HG02798 (cell line): Measurements from ENCODE around the gene LST1.
"Not testable (repeated sequence)": the region's sequence is repeated elsewhere in the genome, so short reads cannot be mapped to it uniquely, and the experiment has no call there.

Experiments used
- ATAC-seq: cut with Tn5 transposase; IDR thresholded peaks from one replicate; pipeline ENCODE4 v1.9.1; 2021; ENCODE audit warnings: mild to moderate bottlenecking; ENCODE audit not compliant: unreplicated experiment, poor library complexity

Gene LST1

GRCh38 chr6:31586008-31586407 lies at the start of gene LST1:
LST1 (plus strand) TSS chr6:31586277; CDS start chr6:31587300, 1,023 bp downstream.
- no peak for ATAC-seq

GRCh38 chr6:31538805-31539400 lies 47.2 kb upstream of the LST1 start:
- no peak for ATAC-seq

GRCh38 chr6:31540640-31541039 lies 45.4 kb upstream of the LST1 start:
- ATAC-seq: no peak

GRCh38 chr6:31541059-31541657 lies 44.9 kb upstream of the LST1 start:
- no peak for ATAC-seq

DNA sequence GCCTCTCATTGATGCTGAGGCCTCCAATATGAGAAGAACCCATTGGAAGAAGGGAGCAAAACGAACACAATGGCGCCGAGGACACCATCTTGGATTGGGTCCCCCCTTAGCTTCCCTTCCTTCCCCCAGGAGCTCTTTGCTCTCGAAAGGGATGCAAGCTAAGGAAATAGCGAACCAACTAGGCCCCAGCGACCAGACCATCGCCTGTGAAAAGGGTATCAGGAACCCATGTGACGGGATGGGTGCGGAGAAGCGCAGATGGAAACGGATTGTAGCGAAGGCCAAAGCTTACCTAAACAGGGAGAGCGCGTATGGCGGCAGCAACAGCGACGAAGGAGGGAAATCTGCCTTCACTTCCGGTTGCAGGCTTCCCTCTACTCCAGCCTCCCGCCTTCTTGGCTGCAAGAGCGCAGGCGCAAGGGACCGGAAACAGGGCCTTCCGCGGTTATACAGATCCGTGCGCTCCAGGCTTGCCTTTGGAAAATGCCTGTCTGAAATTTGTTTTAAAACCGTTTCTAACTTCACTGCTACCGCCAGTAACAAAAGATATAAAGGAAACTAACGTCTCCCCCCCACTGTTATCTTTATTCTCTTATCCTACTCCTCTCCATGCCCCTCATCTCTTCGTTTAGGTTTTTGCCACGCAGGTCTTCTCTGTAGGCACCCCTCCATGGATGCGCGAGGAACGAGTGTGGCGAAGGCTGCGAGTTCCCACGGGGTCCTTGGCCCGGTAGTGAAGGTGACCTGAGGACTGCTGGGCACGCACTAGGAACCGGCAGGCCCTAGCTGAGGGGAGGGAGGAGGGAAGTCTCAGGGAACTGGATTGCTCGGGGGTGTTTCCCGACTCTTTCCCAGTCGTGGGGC lies 44.2 kb upstream of the LST1 start, which contains the start of gene DDX39B:
Gene DDX39B, minus strand, starts transcription at position 346 of the 864 bp plus-strand sequence. CDS start 1,471 bp downstream, outside the sequence.
- peak; percentile 75 for ATAC-seq

DNA sequence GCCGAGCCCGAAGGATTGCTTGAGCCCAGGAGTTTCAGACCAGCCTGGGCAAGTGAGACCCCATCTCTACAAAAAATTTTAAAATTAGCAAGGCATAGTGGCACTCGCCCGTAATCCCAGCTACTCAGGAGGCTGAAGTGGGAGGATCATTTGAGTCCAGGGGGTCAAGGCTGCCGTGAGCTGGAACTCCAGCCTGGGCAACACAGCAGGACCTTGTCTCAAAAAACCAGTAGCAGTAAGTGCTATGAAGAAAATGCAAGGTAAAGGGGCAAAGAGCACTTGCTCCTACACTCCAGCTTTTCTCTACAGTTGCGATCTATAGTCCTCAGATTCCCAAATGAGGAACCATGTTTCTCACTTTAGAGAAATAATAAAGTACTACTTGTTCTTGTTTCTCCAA lies 42.4 kb upstream of the LST1 start:
- ATAC-seq: no peak

DNA sequence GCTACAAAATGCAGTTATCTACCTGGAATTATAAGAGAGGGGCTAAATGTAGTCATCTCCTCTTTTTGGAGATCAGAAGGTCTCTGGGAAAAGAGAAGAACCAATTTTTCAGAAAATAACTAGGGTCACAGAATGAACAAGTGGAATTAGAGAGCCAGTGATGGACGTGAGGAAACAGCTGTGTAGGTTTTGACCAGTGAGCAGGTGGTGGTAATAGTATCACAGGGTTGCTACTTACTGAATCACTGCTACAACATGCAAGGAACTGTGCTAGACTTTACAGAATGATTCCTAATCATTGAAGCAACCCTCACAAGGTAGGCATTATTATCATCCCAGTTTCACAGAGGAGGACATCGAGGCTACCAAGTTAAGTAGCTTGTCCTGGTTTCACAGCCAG lies 41.4 kb upstream of the LST1 start:
- no peak for ATAC-seq

DNA sequence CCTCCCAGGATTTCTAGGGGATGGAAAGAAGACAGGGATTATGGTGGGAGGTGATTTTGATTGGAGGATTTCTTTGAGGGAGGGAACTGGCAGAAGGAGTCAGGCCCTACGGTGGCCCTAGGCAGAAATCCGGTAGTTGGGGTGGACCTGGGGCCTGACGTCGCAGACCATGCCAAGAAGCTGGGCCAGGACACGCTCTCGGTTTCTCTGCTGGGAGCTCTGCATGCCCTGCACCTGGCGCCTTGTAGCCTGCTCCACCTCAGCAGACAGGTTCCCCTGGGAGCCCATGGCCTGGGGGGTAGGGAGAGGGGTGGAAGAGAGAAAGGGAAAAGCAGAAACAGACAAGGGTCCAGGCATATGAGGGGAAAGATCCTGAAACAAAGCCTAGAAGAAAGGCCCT lies 40.8 kb upstream of the LST1 start:
- ATAC-seq: no peak

- peak; percentile 59 for ATAC-seq
Observed at GRCh38 chr6:31546339-31546957, 39.6 kb upstream of the LST1 start, which contains the start of gene ATP6V1G2. ATP6V1G2 (minus strand) TSS chr6:31546608; CDS start chr6:31546559, 49 bp downstream.

DNA sequence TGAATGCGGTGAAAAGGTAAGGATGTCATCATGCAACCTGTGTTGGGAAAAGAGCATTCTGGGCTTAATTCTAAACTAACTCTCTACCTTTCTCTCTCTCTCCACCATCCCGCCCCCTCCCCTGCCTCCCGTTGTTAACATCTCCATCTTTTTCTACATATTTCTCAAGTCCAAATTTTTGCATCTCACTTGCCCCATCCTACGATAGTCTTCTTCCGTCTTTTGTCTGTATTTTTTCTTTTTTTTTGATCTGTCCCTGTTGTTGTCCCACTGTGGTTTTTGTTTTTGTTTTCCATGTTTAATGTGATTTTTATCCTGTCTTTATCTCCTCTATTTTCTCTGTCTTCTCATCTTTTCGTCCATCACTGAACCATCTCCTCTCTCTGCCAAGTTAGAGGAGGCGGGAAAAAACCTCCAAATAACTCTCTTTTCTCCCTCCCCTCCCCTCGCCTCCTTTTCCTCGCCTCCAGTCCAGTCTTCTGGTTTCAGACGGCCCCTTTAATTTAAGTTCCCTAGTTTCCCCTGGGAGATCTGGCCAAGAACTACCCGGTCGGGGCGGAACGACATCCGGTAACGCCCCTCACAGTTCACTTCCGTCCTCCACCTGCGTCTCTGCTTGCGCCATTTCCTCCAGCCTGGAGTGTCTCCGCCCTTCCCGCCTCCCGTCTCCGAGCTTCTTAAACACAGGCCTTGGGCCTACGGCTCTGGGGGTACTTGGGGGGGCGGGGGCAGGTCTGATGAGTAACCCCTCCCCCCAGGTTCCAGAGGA lies 38.9 kb upstream of the LST1 start, which contains the start of gene NFKBIL1:
Gene NFKBIL1, plus strand, starts transcription at position 651 of the 769 bp plus-strand sequence. Its CDS starts 87 bp downstream, at position 738.
- ATAC-seq: peak; percentile 79

DNA sequence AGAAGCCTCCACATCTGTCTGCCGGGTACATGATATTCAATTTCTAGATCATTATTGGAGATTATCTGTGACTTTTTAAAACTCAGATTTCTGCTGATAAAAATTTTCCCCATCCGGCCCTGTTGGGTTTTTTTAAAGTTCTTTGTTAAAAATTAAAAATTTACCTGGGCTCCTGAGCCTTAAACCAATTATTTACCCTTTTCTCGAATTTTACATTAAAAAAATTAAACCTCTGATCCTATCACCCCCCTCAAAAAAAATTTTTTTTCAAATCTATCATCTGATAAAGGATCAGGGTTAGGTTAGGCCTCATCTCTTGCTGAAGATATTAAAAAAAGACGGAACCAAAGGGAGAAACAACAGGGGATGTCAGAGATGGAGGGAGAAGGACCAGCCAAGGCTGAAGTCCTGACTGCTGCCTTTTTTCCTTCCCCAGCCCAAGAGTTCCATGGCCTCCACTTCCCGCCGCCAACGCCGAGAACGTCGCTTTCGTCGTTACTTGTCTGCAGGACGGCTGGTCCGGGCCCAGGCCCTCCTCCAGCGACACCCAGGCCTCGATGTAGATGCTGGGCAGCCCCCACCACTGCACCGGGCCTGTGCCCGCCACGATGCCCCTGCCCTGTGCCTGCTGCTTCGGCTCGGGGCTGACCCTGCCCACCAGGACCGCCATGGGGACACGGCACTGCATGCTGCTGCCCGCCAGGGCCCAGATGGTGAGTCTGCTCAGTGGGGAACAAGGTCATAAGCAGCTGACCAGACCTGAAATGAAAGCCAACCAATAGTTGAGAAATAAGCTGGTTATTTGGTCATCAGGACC lies 38.1 kb upstream of the LST1 start:
- no peak for ATAC-seq

GRCh38 chr6:31548544-31548873 lies 37.6 kb upstream of the LST1 start:
- ATAC-seq: no peak

DNA sequence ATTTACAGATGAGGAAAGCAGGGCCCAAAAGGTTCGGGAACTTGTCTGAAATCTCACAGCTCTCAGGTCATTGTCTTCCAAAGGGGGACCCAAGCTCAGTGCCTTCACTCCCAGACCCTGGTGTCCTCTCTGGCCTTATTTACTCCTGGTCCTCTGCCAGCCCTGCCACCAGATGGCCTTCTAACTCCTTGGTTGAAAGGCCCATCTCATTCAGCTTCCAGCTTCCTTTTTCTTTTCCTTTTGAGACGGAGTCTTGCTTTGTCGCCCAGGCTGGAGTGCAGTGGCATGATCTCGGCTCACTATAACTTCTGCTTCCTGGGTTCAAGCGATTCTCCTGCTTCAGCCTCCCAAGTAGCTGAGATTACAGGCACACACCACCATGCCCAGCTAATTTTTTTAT lies 34.7 kb upstream of the LST1 start:
- not testable (repeated sequence) for ATAC-seq

- ATAC-seq: no peak
Observed at GRCh38 chr6:31556307-31556706, 29.8 kb upstream of the LST1 start.

- no peak for ATAC-seq
Observed at GRCh38 chr6:31557443-31558317, 28.4 kb upstream of the LST1 start.

- no peak for ATAC-seq
Observed at GRCh38 chr6:31558318-31558625, 27.8 kb upstream of the LST1 start.

DNA sequence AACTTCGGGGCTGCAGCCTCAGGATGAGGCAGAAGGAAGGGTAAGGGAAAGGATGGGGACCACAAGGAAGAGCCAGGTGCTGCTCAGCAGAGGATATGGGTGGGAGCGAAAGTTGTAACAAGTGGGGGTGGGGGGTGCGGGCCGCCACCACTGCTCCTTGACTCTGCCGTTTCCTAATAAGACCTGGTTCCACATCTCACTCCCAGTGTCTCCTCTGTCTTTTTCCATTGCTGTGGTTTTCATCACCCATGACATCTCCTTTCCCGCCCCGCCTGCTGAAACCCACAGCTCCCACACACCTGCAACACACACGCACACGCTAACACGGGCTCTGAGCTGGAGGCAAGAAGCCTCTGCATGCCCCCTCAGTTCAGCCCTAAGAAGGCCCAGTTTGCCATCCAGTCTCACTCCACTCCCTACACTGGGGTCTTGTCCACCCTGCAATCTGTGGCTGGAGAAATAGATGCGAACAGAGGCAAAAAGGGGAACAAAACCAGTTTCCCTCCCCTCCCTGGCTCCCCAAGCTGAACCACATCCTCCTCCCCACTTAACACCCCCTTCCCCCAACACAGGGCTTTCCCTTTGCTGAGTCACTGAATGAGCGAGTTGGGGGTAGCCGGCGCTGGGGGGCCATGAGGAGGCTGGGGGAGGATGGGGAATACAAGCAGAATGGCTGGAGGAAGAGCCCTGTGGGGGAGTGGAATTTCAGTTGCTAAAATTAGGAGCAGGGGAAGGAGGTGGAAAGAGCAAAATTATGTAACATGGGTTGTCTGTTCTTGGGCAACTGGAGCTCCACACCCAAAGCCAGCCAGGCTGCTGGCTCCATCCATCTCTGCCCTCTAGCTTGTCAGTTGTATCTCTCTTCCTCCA lies 27.2 kb upstream of the LST1 start:
- ATAC-seq: no peak

- ATAC-seq: no peak
Observed at GRCh38 chr6:31559606-31559957, 26.5 kb upstream of the LST1 start.
